Left forelimb (tissue), 1 donor: ENCODE measurements around the gene MALT1.

Source experiments
- DNase-seq: peaks from one replicate; pipeline ENCODE4 v3.0.0-alpha.2; 2018; ENCODE audit warnings: low spot score

The MALT1 gene

GRCh38 chr18:58690259-58690658, 19.0 kb downstream of the MALT1 start:
- DNase-seq: no peak

GRCh38 chr18:58691256-58691655, 20.0 kb downstream of the MALT1 start:
- DNase-seq: no peak

GRCh38 chr18:58692422-58693185, 21.3 kb downstream of the MALT1 start:
- DNase-seq: no peak

- no peak for DNase-seq
These were observed 23.0 kb downstream of the MALT1 start for GRCh38 chr18:58694221-58694620.

DNA sequence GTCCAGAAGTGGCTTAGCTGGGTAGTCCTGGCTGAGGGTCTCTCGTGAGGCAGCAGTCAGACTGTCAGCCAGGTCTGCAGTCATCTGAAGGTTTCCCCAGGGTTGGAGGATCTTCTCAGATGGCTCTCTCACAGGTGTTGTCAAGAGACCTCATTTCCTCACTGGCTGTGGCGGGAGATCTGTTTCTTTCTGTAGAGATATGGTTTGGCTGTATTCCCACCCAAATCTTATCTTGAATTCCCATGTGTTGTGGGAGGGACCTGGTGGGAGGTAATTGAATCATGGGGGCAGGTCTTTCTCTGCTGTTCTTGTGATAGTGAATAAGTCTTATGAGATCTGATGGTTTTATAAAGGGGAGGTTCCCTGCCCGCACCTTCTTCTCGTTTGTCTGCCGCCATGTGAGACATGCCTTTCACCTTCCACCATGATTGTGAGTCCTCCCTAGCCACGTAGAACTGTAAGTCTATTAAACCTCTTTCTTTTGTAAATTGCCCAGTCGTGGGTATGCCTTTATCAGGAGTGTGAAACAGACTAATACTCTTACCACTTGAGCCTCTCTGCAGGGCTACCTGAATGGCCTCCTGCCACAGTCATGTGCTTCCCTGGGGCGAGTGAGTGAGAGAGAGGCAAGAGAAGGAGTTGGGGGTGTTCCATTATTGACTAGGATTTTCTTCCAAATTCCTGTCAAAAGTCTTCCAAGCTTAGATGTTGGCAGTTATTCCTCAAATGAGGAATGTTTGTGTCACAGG, 23.6 kb downstream of the MALT1 start:
- no peak for DNase-seq

GRCh38 chr18:58695772-58696171, 24.5 kb downstream of the MALT1 start:
- DNase-seq: no peak

GRCh38 chr18:58697146-58697545, 25.9 kb downstream of the MALT1 start:
- no peak for DNase-seq

DNA sequence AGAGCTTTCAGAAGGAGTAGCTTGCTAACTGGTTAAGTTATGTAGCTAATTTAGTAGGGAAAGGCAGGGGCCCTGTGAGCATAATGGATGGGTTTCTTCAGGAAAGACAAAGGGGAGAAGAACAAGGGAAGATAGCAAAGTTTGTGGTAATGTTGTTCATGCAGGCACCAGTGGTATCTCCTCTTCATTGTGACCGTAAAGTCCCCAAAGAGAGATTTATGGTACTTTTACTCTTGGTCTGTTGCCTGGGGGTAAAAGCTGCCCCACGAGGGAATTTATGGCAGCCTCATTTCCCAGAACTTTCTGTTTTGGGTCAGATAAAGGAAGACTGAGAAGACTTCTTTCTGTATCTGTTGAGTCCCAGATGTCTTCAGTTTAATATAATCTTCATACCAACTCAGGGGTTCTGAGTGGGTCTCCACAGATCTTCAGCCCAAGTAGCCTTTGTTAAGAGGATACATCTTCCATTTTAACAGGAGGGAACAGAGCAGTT, 27.5 kb downstream of the MALT1 start:
- no peak for DNase-seq

DNA sequence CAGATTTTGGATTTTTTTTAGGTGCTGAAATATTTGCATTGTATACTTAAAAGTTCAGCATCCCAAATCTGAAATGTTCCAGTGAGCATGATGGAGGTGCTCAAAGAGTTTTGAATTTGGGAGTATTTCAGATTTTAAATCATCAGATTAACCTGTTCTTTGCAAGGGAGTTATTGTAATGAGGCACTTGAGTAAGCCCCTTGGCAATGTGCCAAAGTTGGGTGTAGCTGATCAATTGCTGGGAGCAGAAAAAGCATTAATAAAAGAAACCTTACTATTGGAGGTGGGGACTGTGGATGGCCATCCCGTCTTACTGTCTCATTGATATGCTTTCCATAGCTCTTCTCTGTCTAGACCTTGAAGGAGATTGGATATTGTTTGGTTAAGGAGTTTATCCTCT, 28.3 kb downstream of the MALT1 start:
- no peak for DNase-seq

- no peak for DNase-seq
These were observed 28.9 kb downstream of the MALT1 start for GRCh38 chr18:58700209-58700608.

DNA sequence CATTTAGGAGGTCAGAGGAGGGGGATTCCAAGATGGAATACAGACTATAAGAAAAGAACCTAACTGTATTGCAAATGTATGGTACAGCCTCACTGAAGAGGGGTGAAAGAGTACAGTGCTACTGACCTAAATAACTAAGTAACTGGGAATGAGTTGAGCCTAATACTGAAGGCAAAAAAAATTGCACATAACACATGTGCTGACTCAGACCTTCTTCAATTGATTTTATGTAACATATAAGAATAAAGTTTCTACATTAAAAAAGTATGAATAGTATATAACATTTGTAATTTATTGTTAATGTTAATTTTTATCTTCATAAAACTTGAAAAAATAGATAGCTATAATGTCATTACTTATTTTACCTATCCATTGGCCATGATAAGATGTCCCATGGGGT, 41.7 kb downstream of the MALT1 start:
- DNase-seq: no peak

DNA sequence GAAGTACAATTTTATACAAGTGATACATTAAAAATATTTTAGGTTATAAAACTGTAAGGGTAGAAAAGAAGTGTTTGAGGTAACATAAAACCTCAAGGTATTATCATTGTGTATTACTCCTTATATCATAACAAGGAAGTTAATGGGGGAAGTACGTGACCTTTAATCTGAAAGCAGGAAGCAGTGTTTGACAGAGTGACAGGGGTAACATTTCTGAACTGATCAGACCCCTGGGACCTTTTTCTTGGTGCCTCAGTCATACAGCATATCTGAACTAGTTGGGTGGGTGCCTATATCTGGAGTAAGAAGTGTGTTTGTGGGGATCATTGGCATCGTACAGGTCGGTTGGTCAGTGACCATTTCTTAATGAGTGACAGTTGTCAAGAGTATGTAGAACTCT, 43.0 kb downstream of the MALT1 start:
- no peak for DNase-seq

GRCh38 chr18:58714821-58715220, 43.6 kb downstream of the MALT1 start:
- DNase-seq: no peak

GRCh38 chr18:58715540-58715939, 44.3 kb downstream of the MALT1 start:
- no peak for DNase-seq

DNA sequence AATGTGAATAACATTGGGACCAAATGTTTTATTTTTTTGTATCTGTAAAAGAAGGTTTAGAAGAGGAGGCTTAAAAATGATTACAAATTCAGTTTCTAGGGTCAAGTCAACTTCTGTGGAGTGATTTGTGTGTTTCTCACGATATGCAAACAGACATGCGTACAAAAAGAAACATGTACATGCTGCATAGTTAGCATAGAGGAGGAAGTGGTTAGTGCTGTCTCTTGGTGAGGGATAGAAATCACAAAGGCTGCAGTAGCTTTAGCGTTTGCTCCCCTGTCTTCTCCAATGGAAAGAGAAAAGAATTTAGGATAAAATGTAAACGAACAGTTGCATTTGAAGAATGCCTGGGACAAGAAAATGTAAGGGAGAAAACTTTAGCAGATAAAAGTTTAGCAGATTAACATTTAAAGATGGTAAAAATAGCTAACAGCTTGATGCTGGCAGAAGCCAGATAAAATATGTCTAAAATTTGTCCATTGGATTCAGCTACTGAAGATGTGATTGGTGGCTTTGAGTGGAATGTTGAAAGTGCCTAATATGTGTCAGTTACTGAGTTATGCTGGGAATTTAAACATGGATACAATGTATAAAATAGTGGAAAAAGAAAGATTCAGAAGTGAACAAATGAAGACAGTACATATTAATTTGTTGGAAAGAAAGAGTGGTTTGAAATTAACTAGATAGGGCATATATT, 44.9 kb downstream of the MALT1 start:
- DNase-seq: no peak

DNA sequence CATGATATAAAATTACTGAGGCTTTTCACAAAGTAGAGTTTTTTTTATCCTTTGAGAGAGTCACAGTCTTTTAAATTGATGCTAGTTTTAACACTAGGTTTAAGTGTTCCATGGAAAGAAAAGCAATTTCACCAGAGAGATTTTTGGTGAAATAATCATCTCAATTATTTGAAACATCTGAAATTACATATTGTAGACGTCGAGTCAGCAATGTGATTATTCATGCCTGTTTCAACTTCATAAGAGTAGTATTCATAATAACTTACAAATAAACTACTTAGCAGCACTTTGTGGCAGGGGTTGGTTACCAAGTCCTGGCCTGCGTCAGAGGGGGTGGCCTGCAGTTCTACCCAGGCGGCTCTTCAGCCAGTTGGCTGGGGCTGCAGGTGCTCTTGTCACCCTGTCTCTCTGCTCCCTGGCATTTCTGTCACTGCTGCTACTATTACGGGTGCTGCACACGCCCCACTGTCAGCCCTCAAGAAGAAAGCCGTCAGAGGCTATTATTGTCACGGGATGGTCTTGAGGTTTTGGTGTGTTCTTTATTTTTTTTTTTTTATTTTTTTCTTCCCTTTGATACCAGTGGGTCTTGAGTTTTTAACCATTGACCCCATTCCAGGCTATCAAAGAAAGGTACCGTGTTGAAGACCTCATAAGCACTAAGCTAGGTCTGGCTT, 50.4 kb downstream of the MALT1 start:
- no peak for DNase-seq

DNA sequence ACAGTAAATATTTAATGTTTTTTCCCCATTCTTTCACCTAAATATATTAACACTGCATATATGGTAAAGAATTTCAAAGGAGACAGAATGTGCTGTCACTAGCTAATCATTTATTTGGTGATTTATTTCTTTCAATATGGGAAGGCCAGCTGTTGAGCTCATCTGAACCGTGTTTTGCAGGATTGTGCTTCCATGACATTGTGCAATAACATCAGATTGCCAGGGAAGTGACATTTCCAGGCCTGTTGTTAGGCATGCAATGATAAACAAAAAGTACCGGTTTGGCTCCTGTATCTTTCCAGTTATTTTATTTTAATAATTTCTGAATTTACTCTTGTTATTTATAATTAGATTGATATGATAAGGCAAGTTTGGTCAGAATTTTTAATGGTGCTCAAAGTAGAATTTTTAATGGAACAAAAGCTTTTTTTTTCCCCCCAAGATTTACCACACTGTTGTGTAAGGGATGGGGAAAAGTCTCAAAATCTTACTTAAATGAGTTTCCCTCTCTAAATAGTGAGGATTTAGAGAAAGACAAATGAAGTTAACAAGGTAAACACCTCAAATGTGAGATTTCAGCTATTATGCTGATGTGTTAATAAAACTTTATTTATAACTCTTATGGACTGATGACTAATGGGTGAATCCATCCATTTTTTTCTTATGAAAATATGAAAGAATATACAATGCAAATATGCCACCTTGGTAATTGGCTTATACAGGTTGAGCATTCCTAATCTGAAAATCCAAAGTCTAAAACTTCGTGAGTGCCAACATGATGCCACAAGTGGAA, 52.7 kb downstream of the MALT1 start:
- no peak for DNase-seq

- DNase-seq: no peak
These were observed 55.4 kb downstream of the MALT1 start for GRCh38 chr18:58726671-58727070.

DNA sequence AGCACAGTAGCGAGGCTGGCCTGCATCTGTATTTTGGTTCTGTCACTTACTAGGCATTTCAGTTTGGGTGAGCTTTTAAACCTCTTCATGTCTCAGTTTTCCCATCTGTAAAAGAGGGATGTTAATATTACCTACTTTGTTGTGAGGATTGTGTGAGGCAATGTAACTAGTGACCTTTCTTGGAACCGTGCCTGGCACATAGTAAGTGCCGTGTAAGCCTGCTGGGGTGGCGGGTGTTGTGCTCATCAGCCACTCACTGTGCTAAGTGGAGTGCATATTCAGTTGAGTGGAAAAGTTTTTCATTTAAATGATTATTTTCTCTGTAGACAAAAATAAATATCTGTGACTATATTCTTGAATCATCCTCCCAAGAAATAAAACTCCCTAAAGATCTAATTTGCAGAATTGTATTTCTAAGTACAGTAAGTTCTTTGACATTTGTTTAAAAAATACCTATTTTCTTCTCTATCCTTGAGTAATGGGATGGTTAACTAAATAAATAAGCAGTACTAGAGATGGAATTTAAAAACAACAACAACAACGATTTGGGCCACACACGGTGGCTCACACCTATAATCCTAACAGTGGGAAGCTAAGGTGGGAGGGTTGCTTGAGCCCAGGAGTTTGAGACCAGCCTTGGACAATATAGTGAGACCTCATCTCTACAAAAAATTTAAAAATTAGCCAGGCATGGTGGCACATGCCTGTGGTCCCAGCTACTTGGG, 56.7 kb downstream of the MALT1 start:
- no peak for DNase-seq

DNA sequence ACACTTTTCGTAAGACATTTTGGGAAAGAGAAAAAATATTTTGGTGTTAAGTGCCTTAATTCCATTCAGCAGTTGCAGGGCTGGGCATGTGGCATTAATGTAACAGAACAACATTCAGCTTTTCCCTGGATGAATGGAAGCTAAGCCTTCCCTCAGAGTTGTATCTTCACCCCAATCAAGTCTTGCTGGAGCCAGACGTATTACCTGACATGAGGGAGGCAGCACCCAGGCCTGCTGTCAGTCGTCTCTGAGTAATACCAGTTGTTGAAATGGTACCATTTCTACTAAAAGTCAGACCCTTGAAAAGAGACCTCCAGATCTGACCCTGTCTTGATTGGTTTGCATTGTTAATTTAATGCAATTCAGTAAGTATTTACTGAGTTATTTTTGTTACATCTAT, 57.5 kb downstream of the MALT1 start:
- no peak for DNase-seq

DNA sequence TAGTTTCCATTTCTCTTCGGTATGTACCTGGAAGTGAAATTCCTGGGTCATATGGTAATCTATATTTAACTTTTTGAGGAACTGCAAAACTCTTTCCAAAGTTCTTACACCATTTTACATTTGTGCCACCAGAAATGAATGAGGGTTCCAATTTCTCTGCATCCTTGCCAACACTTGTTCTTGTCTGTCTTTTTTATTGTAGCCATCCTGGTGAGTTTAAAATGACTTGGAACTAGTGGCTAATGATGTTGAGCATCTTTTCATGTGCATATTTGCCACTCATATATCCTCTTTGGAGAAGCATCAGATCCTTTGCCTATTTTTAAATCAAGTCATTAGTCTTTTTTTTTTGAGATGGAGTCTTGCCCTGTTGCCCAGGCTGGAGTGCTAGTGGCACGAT, 59.4 kb downstream of the MALT1 start:
- no peak for DNase-seq
